Panc1 (cell line): ENCODE measurements around the gene FRMD4A. TPM values are rescaled to one million over a fixed set of nuclear protein-coding genes. Genes with fewer than 3 reads are reported as not detected.

ENCODE experiments used
- ATAC-seq: fragments of 200-7000 bp; cut with Tn5 transposase; 2 replicates; pipeline ENCODE4 v1.9.1; 2020; ENCODE audit warnings: mild to moderate bottlenecking, moderate library complexity
- BruUV-seq: library from RNA; stranded (reverse); fragments of 400-500 nt; replicated peaks from 2 replicates; lab custom pipeline; 2021; lab: Mats Ljungman, UMichigan
- CTCF ChIA-PET: fragments of 300-600 bp; sonication (Branson Sonifier 250); formaldehyde crosslinking; loops from one replicate; lab custom pipeline; 2022; ENCODE audit warnings: antibody characterized with exemption; lab: Charles Lee
- POLR2A ChIA-PET: fragments of 300-600 bp; sonication (Branson Sonifier 250); formaldehyde crosslinking; loops from one replicate; lab custom pipeline; 2022; ENCODE audit warnings: antibody characterized with exemption; lab: Charles Lee
- DNase-seq: peaks from one replicate; pipeline ENCODE4 v3.0.0-alpha.2; 2010; ENCODE audit warnings: low read depth, low spot score
- H3K27ac ChIP-seq: 2 replicates; pipeline ENCODE4 v1.5.1; 2011; ENCODE audit warnings: mild to moderate bottlenecking, low read length, inconsistent platforms
- H3K27me3 ChIP-seq: fragments of 200-500 bp; sonication (Bioruptor generic); 2 replicates; pipeline ENCODE4 v1.6.0; 2014; ENCODE audit warnings: low read length, inconsistent platforms; ENCODE audit not compliant: control insufficient read depth, insufficient read depth
- H3K36me3 ChIP-seq: fragments of 200-500 bp; sonication (Bioruptor generic); 2 replicates; pipeline ENCODE4 v1.5.1; 2014; ENCODE audit warnings: inconsistent platforms, mild to moderate bottlenecking, low read length, moderate library complexity; ENCODE audit not compliant: control insufficient read depth, insufficient read depth
- H3K4me1 ChIP-seq: 2 replicates; pipeline ENCODE4 v1.5.1; 2011; ENCODE audit warnings: inconsistent platforms, mild to moderate bottlenecking, low read length, moderate library complexity; ENCODE audit not compliant: control insufficient read depth, insufficient read depth
- H3K4me3 ChIP-seq, 2 experiments: 2 replicates each; pipeline ENCODE4 v1.5.1; 2011 to 2012; ENCODE audit warnings: low read depth in 2 of 2, low read length in 2 of 2, mild to moderate bottlenecking in 2 of 2, inconsistent platforms in 1 of 2, moderate library complexity in 1 of 2
- H3K9me3 ChIP-seq: fragments of 200-500 bp; sonication (Bioruptor generic); 2 replicates; pipeline ENCODE4 v1.5.1; 2014; ENCODE audit warnings: low read depth, mild to moderate bottlenecking, inconsistent platforms, low read length, moderate library complexity; ENCODE audit not compliant: control insufficient read depth, insufficient read depth
- POLR2AphosphoS5 ChIP-seq: IDR thresholded peaks from 2 replicates; pipeline ENCODE4 v1.6.1; 2012; ENCODE audit warnings: mild to moderate bottlenecking, low read depth, low read length, moderate library complexity
- SIN3A ChIP-seq: IDR thresholded peaks from 2 replicates; pipeline ENCODE4 v1.6.1; 2012; ENCODE audit warnings: low read depth, mild to moderate bottlenecking, low read length, moderate library complexity, borderline replicate concordance; ENCODE audit not compliant: insufficient read depth
- TCF7L2 ChIP-seq: IDR thresholded peaks from 2 replicates; pipeline ENCODE4 v1.6.1; 2011; ENCODE audit warnings: mild to moderate bottlenecking, low read depth, low read length, inconsistent platforms
- in situ Hi-C: cut with HindIII; loops from 2 replicates; pipeline ENCODE4 v1.10.0; 2016; ENCODE audit warnings: low sequenced_read_pairs, low pct_unique_long_range_greater_than_20kb
- intact Hi-C: fragments of 100-400 bp; cut with micrococcal nuclease; formaldehyde crosslinking; loops from one replicate; pipeline ENCODE4 v1.10.0; 2022; ENCODE audit not compliant: unreplicated experiment
- total RNA-seq: library from RNA; stranded (reverse); gene quantifications from one replicate; pipeline ENCODE4 v1.2.1, GENCODE V29; 2021; ENCODE audit not compliant: unreplicated experiment
- TF ChIP-seq, protein P1 (sequence below): fragments of 450-650 bp; IDR thresholded peaks from 2 replicates; pipeline ENCODE4 v1.5.1; 2017; ENCODE audit warnings: mild to moderate bottlenecking
- TF ChIP-seq, protein P2 (sequence below), 2 experiments: IDR thresholded peaks; 2 replicates each; pipeline ENCODE4 v1.6.1; 2011 to 2012; ENCODE audit warnings: low read depth in 2 of 2, control low read depth in 1 of 2, low read length in 1 of 2, mild to moderate bottlenecking in 1 of 2, moderate library complexity in 1 of 2; ENCODE audit not compliant: insufficient read depth in 1 of 2

The FRMD4A gene
- total RNA-seq, 1 experiment from 2014 or later, result 7.1 TPM

DNA sequence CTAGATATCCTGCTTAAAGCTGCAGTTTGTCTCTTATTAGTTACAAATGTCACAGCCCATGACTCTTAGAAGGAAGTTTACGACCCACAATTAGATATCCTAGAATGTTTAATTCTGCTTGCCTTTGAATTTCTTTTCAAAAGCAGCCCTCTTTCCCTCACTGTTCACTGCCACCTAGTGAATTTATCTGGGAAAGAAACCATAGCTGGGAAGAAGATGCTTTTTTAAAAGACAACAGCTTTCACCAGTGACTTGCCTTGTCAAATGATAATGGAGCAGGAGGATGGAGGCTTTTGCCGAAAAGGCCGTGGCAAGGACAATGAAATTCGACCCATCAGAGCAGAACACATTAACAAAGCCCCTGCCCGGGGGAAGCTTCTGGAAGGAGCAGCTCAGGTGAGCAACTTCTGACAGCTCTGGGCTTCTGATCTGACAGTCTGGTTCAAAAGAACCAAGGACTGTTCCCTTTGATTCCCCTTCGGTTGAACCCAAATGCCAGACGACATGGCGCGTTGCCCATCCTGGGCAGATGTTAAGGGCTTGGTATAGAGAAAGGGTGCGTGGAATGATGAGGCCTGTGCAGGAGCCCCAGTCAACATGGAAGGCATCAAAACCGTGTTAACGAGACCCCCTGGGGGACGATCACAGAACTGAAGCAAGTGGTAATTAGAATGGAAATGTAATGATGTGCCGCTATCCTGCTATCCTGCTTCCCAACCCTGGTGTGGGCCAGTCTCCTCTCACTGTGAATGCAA is 236.8 kb downstream of the FRMD4A start:
- POLR2A ChIA-PET, result no interaction called here
- Histone ChIP-seq H3K4me1 (no peaks in the 10 kb centered on the region), H3K27me3 (no peaks in the 10 kb centered on the region), H3K9me3 (no peaks in the 10 kb centered on the region), H3K27ac (no peak overlapping the region), H3K4me3 (no peak overlapping the region), H3K36me3 (no peaks in the 10 kb centered on the region)
- peak; percentile 15 for DNase-seq
- CTCF ChIA-PET, result interaction anchor here (0.6 to 0.7 kb wide), 2 partner anchors 107 to 307 kb away, joined by 3 to 4 read pairs; no protein-coding TSS in a partner anchor
- BruUV-seq, result no TSS peak
- TF ChIP-seq TCF7L2, result no peak
- no peak for TF ChIP-seq SIN3A
- TF ChIP-seq, protein P1, sequence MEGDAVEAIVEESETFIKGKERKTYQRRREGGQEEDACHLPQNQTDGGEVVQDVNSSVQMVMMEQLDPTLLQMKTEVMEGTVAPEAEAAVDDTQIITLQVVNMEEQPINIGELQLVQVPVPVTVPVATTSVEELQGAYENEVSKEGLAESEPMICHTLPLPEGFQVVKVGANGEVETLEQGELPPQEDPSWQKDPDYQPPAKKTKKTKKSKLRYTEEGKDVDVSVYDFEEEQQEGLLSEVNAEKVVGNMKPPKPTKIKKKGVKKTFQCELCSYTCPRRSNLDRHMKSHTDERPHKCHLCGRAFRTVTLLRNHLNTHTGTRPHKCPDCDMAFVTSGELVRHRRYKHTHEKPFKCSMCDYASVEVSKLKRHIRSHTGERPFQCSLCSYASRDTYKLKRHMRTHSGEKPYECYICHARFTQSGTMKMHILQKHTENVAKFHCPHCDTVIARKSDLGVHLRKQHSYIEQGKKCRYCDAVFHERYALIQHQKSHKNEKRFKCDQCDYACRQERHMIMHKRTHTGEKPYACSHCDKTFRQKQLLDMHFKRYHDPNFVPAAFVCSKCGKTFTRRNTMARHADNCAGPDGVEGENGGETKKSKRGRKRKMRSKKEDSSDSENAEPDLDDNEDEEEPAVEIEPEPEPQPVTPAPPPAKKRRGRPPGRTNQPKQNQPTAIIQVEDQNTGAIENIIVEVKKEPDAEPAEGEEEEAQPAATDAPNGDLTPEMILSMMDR, result no peak; the same call in 1 of the 2 replicates
- TF ChIP-seq, protein P2, sequence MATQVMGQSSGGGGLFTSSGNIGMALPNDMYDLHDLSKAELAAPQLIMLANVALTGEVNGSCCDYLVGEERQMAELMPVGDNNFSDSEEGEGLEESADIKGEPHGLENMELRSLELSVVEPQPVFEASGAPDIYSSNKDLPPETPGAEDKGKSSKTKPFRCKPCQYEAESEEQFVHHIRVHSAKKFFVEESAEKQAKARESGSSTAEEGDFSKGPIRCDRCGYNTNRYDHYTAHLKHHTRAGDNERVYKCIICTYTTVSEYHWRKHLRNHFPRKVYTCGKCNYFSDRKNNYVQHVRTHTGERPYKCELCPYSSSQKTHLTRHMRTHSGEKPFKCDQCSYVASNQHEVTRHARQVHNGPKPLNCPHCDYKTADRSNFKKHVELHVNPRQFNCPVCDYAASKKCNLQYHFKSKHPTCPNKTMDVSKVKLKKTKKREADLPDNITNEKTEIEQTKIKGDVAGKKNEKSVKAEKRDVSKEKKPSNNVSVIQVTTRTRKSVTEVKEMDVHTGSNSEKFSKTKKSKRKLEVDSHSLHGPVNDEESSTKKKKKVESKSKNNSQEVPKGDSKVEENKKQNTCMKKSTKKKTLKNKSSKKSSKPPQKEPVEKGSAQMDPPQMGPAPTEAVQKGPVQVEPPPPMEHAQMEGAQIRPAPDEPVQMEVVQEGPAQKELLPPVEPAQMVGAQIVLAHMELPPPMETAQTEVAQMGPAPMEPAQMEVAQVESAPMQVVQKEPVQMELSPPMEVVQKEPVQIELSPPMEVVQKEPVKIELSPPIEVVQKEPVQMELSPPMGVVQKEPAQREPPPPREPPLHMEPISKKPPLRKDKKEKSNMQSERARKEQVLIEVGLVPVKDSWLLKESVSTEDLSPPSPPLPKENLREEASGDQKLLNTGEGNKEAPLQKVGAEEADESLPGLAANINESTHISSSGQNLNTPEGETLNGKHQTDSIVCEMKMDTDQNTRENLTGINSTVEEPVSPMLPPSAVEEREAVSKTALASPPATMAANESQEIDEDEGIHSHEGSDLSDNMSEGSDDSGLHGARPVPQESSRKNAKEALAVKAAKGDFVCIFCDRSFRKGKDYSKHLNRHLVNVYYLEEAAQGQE (IDR thresholded peaks at IDR 0.05; ENCODE audit: insufficient read depth in 1 of 2, low read depth in 2 of 2, low read length in 1 of 2), result no peak
- TF ChIP-seq POLR2AphosphoS5, result no peak
- intact Hi-C loops (loop anchor here (10.0 kb wide), 1 partner anchor 309 kb away; no protein-coding TSS in a partner anchor), in situ Hi-C loops (no loop called here)
- ATAC-seq, result no peak

DNA sequence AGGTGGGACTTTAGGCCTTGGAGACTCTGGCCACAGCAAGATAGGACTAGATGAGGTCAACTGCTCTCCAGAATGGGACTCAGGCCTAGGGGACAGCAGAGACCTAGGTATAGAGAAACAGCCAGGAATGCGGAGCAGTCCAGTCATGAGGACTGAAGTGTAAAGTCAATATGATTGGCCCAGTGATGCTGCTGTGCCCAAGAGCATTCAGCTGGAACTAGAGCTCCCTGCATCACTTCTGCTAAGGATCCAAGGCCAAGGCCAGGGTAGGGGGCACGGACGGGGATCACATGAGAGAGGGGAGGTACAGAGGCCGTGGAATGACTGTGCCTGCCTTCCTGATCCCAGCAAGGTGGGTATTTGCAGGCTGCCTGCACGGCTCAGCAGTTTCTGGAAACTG is 237.9 kb downstream of the FRMD4A start:
- in situ Hi-C loops, result no loop called here
- ChIA-PET POLR2A (no interaction called here), CTCF (no interaction called here)
- Histone ChIP-seq H3K36me3 (no peaks in the 10 kb centered on the region), H3K4me3 (no peak overlapping the region), H3K9me3 (no peaks in the 10 kb centered on the region), H3K27ac (no peak overlapping the region), H3K27me3 (no peaks in the 10 kb centered on the region), H3K4me1 (no peaks in the 10 kb centered on the region)
- BruUV-seq, result no TSS peak
- no peak for ATAC-seq
- no peak for DNase-seq
- intact Hi-C loops, result loop anchor here (10.0 kb wide), 1 partner anchor 308 kb away; no protein-coding TSS in a partner anchor
- TF ChIP-seq SIN3A (no peak), POLR2AphosphoS5 (no peak), TCF7L2 (no peak)
- TF ChIP-seq, protein P1, result no peak
- TF ChIP-seq, protein P2 (IDR thresholded peaks at IDR 0.05; ENCODE audit: insufficient read depth in 1 of 2, low read depth in 2 of 2, low read length in 1 of 2), result no peak
